ENCODE measurements around the gene NTM. TPM values are rescaled to one million over a fixed set of nuclear protein-coding genes. Genes with fewer than 3 reads are reported as not detected.

NTM gene
- total RNA-seq, 1 donor from 2014 or later = 10.3 TPM

GRCh38 chr11:131629925-131630540 is 259.6 kb downstream of the NTM start:
- DNase-seq (ENCODE audit: extremely low read depth, low read depth, low spot score) = no peak

- DNase-seq (ENCODE audit: extremely low read depth, low read depth, low spot score) = no peak
Observed at GRCh38 chr11:131632971-131633370, 262.6 kb downstream of the NTM start.

- DNase-seq (ENCODE audit: extremely low read depth, low read depth, low spot score) = no peak
Observed at GRCh38 chr11:131633921-131634715, 263.7 kb downstream of the NTM start.

- DNase-seq (ENCODE audit: extremely low read depth, low read depth, low spot score) = no peak
Observed at GRCh38 chr11:131637469-131638175, 267.2 kb downstream of the NTM start.

- no peak for DNase-seq (ENCODE audit: extremely low read depth, low read depth, low spot score)
Observed at GRCh38 chr11:131638889-131639288, 268.5 kb downstream of the NTM start.

GRCh38 chr11:131640320-131640719 is 269.9 kb downstream of the NTM start:
- no peak for DNase-seq (ENCODE audit: extremely low read depth, low read depth, low spot score)

- DNase-seq (ENCODE audit: extremely low read depth, low read depth, low spot score) = no peak
Observed at GRCh38 chr11:131642756-131643531, 272.5 kb downstream of the NTM start.

GRCh38 chr11:131644204-131644795 is 273.9 kb downstream of the NTM start:
- no peak for DNase-seq (ENCODE audit: extremely low read depth, low read depth, low spot score)

GRCh38 chr11:131645237-131645636 is 274.8 kb downstream of the NTM start:
- no peak for DNase-seq (ENCODE audit: extremely low read depth, low read depth, low spot score)

GRCh38 chr11:131649856-131650255 is 279.4 kb downstream of the NTM start:
- no peak for DNase-seq (ENCODE audit: extremely low read depth, low read depth, low spot score)

GRCh38 chr11:131652231-131652630 is 281.8 kb downstream of the NTM start:
- no peak for DNase-seq (ENCODE audit: extremely low read depth, low read depth, low spot score)

GRCh38 chr11:131653260-131653659 is 282.8 kb downstream of the NTM start:
- no peak for DNase-seq (ENCODE audit: extremely low read depth, low read depth, low spot score)

GRCh38 chr11:131654849-131655248 is 284.4 kb downstream of the NTM start:
- no peak for DNase-seq (ENCODE audit: extremely low read depth, low read depth, low spot score)

GRCh38 chr11:131656179-131656838 is 285.9 kb downstream of the NTM start:
- DNase-seq (ENCODE audit: extremely low read depth, low read depth, low spot score) = no peak

GRCh38 chr11:131656839-131657211 is 286.4 kb downstream of the NTM start:
- no peak for DNase-seq (ENCODE audit: extremely low read depth, low read depth, low spot score)

- DNase-seq (ENCODE audit: extremely low read depth, low read depth, low spot score) = no peak
Observed at GRCh38 chr11:131658414-131658813, 288.0 kb downstream of the NTM start.

GRCh38 chr11:131658952-131659351 is 288.5 kb downstream of the NTM start:
- no peak for DNase-seq (ENCODE audit: extremely low read depth, low read depth, low spot score)

- DNase-seq (ENCODE audit: extremely low read depth, low read depth, low spot score) = no peak
Observed at GRCh38 chr11:131659931-131660330, 289.5 kb downstream of the NTM start.

- DNase-seq (ENCODE audit: extremely low read depth, low read depth, low spot score) = no peak
Observed at GRCh38 chr11:131661132-131661531, 290.7 kb downstream of the NTM start.

- DNase-seq (ENCODE audit: extremely low read depth, low read depth, low spot score) = no peak
Observed at GRCh38 chr11:131662317-131662972, 292.0 kb downstream of the NTM start.
